ENCODE results near the gene PPM1E.

GRCh38 chr17:59011975-59012374, 256.3 kb downstream of the PPM1E start:
- TF ChIP-seq CTCF (IDR thresholded peaks at IDR 0.05) (no peak), POLR2A (IDR thresholded peaks at IDR 0.05) (no peak)

All from heart left ventricle (tissue), 13 donors.